Endothelial cell of umbilical vein (primary cell): ENCODE measurements around the gene KPNA5. TPM values are rescaled to one million over a fixed set of nuclear protein-coding genes. Genes with fewer than 3 reads are reported as not detected.

Source experiments
- BruUV-seq: library from RNA; stranded (reverse); fragments of 400-500 nt; replicated peaks from 2 replicates; lab custom pipeline; 2021; lab: Mats Ljungman, UMichigan
- CTCF ChIA-PET: fragments of 300-600, 350-600 bp; sonication (Branson Sonifier 250); formaldehyde crosslinking; loops from one replicate; lab custom pipeline; 2021; ENCODE audit warnings: antibody characterized with exemption, inconsistent platforms; lab: Charles Lee
- POLR2A ChIA-PET: fragments of 300-600, 350-600 bp; sonication (Branson Sonifier 250); formaldehyde crosslinking; loops from one replicate; lab custom pipeline; 2021; ENCODE audit warnings: antibody characterized with exemption, inconsistent platforms; lab: Charles Lee
- DNase-seq: peaks from one replicate; pipeline ENCODE4 v3.0.0-alpha.2; 2011; ENCODE audit warnings: low read depth, low spot score
- FAIRE-seq: peaks from 2 replicates; lab custom pipeline; 2011; peaks lifted over from hg19 to GRCh38; lab: Jason Lieb, UNC
- H2AFZ ChIP-seq: 2 replicates; pipeline ENCODE4 v1.6.0; 2012; ENCODE audit warnings: low read depth, low read length, control low read depth, inconsistent platforms
- H3K27ac ChIP-seq: 2 replicates; pipeline ENCODE4 v1.5.1; 2011; ENCODE audit warnings: low read depth, mild to moderate bottlenecking, control low read depth, low read length, moderate library complexity; ENCODE audit not compliant: insufficient read depth
- H3K27me3 ChIP-seq, 2 experiments: 2 replicates each; pipeline versions ENCODE4 v1.6.0 to v1.6.1; 2011; ENCODE audit warnings: low read length in 2 of 2, mixed read lengths in 1 of 2; ENCODE audit not compliant: control insufficient read depth in 2 of 2, insufficient read depth in 2 of 2
- H3K36me3 ChIP-seq, 2 experiments: 2 replicates in 1 of 2; 3 replicates in 1 of 2; pipeline ENCODE4 v1.5.1; 2011; ENCODE audit warnings: low read length in 2 of 2, mild to moderate bottlenecking in 1 of 2, moderate library complexity in 1 of 2; ENCODE audit not compliant: control insufficient read depth in 2 of 2, insufficient read depth in 2 of 2; ENCODE audit errors: extremely low read depth in 1 of 2
- H3K4me1 ChIP-seq: 3 replicates; pipeline ENCODE4 v1.5.1; 2011; ENCODE audit warnings: mild to moderate bottlenecking, low read length; ENCODE audit not compliant: control insufficient read depth, insufficient read depth; ENCODE audit errors: extremely low read depth
- H3K4me2 ChIP-seq: 2 replicates; pipeline ENCODE4 v1.6.1; 2011; ENCODE audit warnings: low read length, control low read depth, mixed read lengths; ENCODE audit not compliant: insufficient read depth
- H3K4me3 ChIP-seq, 3 experiments: fragments of 200-600 bp in 1 of 3; sonication (generic), shearing (Covaris generic) in 1 of 3; replicated peaks in 1 of 3; 2 replicates each; pipeline ENCODE4 v1.5.1; 2011 to 2016; ENCODE audit warnings: control low read depth in 3 of 3, low read length in 3 of 3, mild to moderate bottlenecking in 2 of 3, inconsistent platforms in 1 of 3, low read depth in 1 of 3, moderate library complexity in 1 of 3; ENCODE audit not compliant: insufficient read depth in 1 of 3
- H3K79me2 ChIP-seq: 2 replicates; pipeline ENCODE4 v1.6.0; 2012; ENCODE audit warnings: low read length, inconsistent platforms; ENCODE audit not compliant: control insufficient read depth, insufficient read depth
- H3K9ac ChIP-seq: replicated peaks from 2 replicates; pipeline ENCODE3; 2011; ENCODE audit warnings: low read length, control low read depth; ENCODE audit not compliant: insufficient read depth; ENCODE audit errors: extremely low read depth
- H3K9me1 ChIP-seq: replicated peaks from 3 replicates; pipeline ENCODE4 v1.6.0; 2011; ENCODE audit warnings: mild to moderate bottlenecking, low read length; ENCODE audit not compliant: control insufficient read depth, insufficient read depth; ENCODE audit errors: extremely low read depth
- H3K9me3 ChIP-seq: replicated peaks from 2 replicates; pipeline ENCODE4 v1.5.1; 2012; ENCODE audit warnings: low read length, inconsistent platforms; ENCODE audit not compliant: control insufficient read depth, insufficient read depth
- H4K20me1 ChIP-seq: replicated peaks from 2 replicates; pipeline ENCODE3; 2011; ENCODE audit warnings: mild to moderate bottlenecking, low read length; ENCODE audit not compliant: control insufficient read depth, insufficient read depth; ENCODE audit errors: extremely low read depth
- EZH2 ChIP-seq: IDR thresholded peaks from 2 replicates; pipeline ENCODE4 v1.6.1; 2012; ENCODE audit warnings: borderline replicate concordance, low read depth, mild to moderate bottlenecking, moderate library complexity, low read length, inconsistent platforms; ENCODE audit not compliant: severe bottlenecking
- FOS ChIP-seq: IDR thresholded peaks from 2 replicates; pipeline ENCODE4 v1.6.1; 2011; ENCODE audit warnings: mild to moderate bottlenecking, low read length, moderate library complexity, borderline replicate concordance; ENCODE audit not compliant: insufficient read depth
- GATA2 ChIP-seq: IDR thresholded peaks from 2 replicates; pipeline ENCODE4 v1.7.0; 2011; ENCODE audit warnings: low read depth, mild to moderate bottlenecking, moderate library complexity, mixed read lengths, low read length; ENCODE audit not compliant: insufficient read length, insufficient read depth
- JUN ChIP-seq: IDR thresholded peaks from 2 replicates; pipeline ENCODE4 v1.6.1; 2011; ENCODE audit warnings: borderline replicate concordance, low read depth; ENCODE audit not compliant: insufficient read length, insufficient read depth
- MAX ChIP-seq: IDR thresholded peaks from 2 replicates; pipeline ENCODE4 v1.6.1; 2011; ENCODE audit not compliant: insufficient read depth, insufficient read length
- MYC ChIP-seq: IDR thresholded peaks from one replicate; pipeline ENCODE4 v1.6.1; 2011; ENCODE audit warnings: mild to moderate bottlenecking, low read depth, low read length
- POLR2AphosphoS5 ChIP-seq: IDR thresholded peaks from 2 replicates; pipeline ENCODE4 v1.6.1; 2012; ENCODE audit warnings: low read depth, mild to moderate bottlenecking, control low read depth, low read length, moderate library complexity; ENCODE audit not compliant: insufficient read depth
- dilution Hi-C: fragments of 300-500 bp; cut with MboI; formaldehyde crosslinking; loops from one replicate; pipeline ENCODE4 v1.15.0; 2019; ENCODE audit warnings: low sequenced_read_pairs; ENCODE audit not compliant: extremely low pct_ligation_motif_present
- intact Hi-C: fragments of 100-400 bp; cut with micrococcal nuclease; formaldehyde crosslinking; loops from one replicate; pipeline ENCODE4 v1.10.0; 2022
- polyA plus RNA-seq, 4 experiments: library from polyadenylated mRNA; depleted of rRNA in 3 of 4; stranded (reverse) in 3 of 4; unstranded in 1 of 4; fragments of >200 nt; gene quantifications; 2 replicates each; pipeline versions ENCODE4 v1.2.1 to v1.2.3, GENCODE V29; 2011 to 2012; ENCODE audit warnings: missing spikeins in 1 of 4
- total RNA-seq: library from RNA; stranded (reverse); gene quantifications from 2 replicates; pipeline ENCODE4 v1.2.3, GENCODE V29; 2021
- TF ChIP-seq, protein P1 (sequence below), 2 donors: IDR thresholded peaks; 1 replicate in 1 of 2; 2 replicates in 1 of 2; pipeline ENCODE4 v1.5.1; 2011; ENCODE audit warnings: low read length in 2 of 2, mild to moderate bottlenecking in 2 of 2, moderate library complexity in 2 of 2, control low read depth in 1 of 2, inconsistent platforms in 1 of 2, low read depth in 1 of 2; ENCODE audit not compliant: insufficient read depth in 1 of 2; ENCODE audit errors: extremely low read depth in 1 of 2

KPNA5 gene
- total and polyA plus RNA-seq, 2 donors (not counting 3 experiments of a cell fraction or from before 2014, with no cell fraction given) = 1.6 to 8.9 TPM

GRCh38 chr6:116726947-116727346, 45.9 kb downstream of the KPNA5 start:
- H4K20me1 ChIP-seq = no peaks in the 10 kb centered on the region
- ChIA-PET CTCF (interaction anchor here (1.0 kb wide), 1 partner anchor 111 kb away, joined by 3 read pairs; the partner anchor contains the start of gene RSPH4A), POLR2A (no interaction called here)
- FAIRE-seq (no peak), DNase-seq (no peak)
- BruUV-seq = no TSS peak
- no peaks in the 10 kb centered on the region for H3K79me2 ChIP-seq
- no peaks in the 10 kb centered on the region for H3K9me1 ChIP-seq
- no peak overlapping the region for H3K9ac ChIP-seq
- no peak overlapping the region for H2AFZ ChIP-seq
- no peak for TF ChIP-seq MAX
- TF ChIP-seq POLR2AphosphoS5 = no peak
- TF ChIP-seq JUN = no peak
- no peak for TF ChIP-seq GATA2
- peaks cover 2 to 9% of the 10 kb centered on the region in 2 experiments for H3K36me3 ChIP-seq
- no peaks in the 10 kb centered on the region for H3K4me1 ChIP-seq
- H3K4me3 ChIP-seq = no peak overlapping the region
- H3K4me2 ChIP-seq = no peak overlapping the region
- H3K27ac ChIP-seq = no peak overlapping the region
- H3K9me3 ChIP-seq = no peaks in the 10 kb centered on the region
- dilution Hi-C loops (no loop called here), intact Hi-C loops (no loop called here)
- H3K27me3 ChIP-seq = no peaks in the 10 kb centered on the region

DNA sequence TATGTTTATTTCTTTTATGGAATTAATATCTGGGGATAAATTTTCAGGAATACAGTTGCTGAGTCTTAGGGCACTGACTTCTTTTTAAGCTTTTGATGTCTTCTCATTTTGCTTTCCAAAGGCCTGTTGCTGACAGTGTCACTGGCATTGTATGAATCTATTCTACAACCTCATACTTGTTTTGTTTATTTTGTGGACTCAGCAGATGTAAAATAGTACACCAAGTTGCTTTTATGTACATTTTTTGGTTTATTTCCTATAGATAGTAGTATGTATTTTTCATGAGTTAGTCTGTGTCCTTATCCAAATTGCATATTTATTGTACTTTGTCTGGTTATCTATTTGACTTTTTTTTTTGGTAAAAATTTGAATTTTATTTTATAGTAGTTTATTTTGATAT, 49.5 kb downstream of the KPNA5 start:
- H2AFZ ChIP-seq = no peak overlapping the region
- no peak for DNase-seq
- intact Hi-C loops = no loop called here
- no peaks in the 10 kb centered on the region for H4K20me1 ChIP-seq
- H3K9me1 ChIP-seq = peaks cover 2% of the 10 kb centered on the region
- no peak overlapping the region for H3K4me3 ChIP-seq
- no peak overlapping the region for H3K27ac ChIP-seq
- no TSS peak for BruUV-seq
- H3K27me3 ChIP-seq = no peaks in the 10 kb centered on the region
- CTCF ChIA-PET = interaction anchor here (1.6 kb wide), 1 partner anchor 10 kb away, joined by 4 read pairs; no protein-coding TSS in a partner anchor
- no peaks in the 10 kb centered on the region for H3K4me1 ChIP-seq
- dilution Hi-C loops = no loop called here
- H3K79me2 ChIP-seq = no peaks in the 10 kb centered on the region
- no peak overlapping the region for H3K4me2 ChIP-seq
- FAIRE-seq = no peak
- TF ChIP-seq, protein P1, sequence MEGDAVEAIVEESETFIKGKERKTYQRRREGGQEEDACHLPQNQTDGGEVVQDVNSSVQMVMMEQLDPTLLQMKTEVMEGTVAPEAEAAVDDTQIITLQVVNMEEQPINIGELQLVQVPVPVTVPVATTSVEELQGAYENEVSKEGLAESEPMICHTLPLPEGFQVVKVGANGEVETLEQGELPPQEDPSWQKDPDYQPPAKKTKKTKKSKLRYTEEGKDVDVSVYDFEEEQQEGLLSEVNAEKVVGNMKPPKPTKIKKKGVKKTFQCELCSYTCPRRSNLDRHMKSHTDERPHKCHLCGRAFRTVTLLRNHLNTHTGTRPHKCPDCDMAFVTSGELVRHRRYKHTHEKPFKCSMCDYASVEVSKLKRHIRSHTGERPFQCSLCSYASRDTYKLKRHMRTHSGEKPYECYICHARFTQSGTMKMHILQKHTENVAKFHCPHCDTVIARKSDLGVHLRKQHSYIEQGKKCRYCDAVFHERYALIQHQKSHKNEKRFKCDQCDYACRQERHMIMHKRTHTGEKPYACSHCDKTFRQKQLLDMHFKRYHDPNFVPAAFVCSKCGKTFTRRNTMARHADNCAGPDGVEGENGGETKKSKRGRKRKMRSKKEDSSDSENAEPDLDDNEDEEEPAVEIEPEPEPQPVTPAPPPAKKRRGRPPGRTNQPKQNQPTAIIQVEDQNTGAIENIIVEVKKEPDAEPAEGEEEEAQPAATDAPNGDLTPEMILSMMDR (IDR thresholded peaks at IDR 0.05; ENCODE audit: extremely low read depth in 1 of 2, insufficient read depth in 1 of 2, low read depth in 1 of 2, low read length in 2 of 2) = no peak
- TF ChIP-seq GATA2 (no peak), MYC (no peak), FOS (no peak), EZH2 (no peak)
- no peaks in the 10 kb centered on the region for H3K9me3 ChIP-seq
- H3K9ac ChIP-seq = no peak overlapping the region
- peaks cover 2 to 6% of the 10 kb centered on the region in 2 experiments for H3K36me3 ChIP-seq
- POLR2A ChIA-PET = no interaction called here
